HG02610 (cell line): ENCODE data around the gene MICU1.

Experiments used
- ATAC-seq: cut with Tn5 transposase; IDR thresholded peaks from one replicate; pipeline ENCODE4 v1.9.1; 2021; ENCODE audit warnings: mild to moderate bottlenecking, moderate library complexity; ENCODE audit not compliant: unreplicated experiment

Gene MICU1

DNA sequence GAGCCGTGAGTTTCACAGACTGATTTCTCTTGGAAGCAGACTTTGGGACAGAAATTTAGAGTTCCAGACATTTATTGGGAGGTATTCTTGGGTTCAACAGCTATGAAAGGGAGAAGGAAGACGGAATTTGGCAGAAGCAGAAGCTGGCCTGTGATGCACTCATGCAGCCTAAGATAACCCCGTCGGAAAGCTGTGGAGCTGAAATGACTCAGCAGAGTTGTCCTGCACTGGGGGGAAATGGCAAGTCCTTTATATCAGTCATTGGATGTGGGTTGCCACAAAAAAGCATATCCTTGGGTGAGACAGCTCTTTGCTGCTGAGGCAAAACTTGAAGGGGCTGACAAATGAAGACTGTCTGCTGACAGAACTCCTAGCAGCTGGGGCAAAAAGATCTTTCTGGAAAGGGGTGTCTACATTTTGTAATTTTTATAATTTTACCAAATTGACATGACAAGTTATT lies 11.5 kb upstream of the MICU1 start:
- ATAC-seq, result peak; percentile 80

DNA sequence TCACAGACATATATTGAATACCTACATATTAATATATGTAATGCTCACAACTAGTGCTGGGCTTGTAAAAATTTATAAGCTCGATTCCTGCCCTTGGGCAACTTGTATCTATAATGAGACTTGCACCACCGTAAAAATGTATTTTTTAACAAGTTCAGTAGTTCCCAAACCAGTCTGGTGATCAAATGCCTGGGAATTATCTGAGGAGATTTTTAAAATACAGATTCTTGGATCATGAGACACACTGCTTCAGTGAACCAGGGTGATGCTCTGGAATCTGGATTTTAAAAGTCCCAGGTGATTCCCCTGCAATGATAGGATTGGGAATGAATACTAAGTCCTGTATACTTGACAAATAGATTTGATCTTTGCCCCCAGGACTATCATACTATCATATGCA lies 4.3 kb upstream of the MICU1 start:
- no peak for ATAC-seq

DNA sequence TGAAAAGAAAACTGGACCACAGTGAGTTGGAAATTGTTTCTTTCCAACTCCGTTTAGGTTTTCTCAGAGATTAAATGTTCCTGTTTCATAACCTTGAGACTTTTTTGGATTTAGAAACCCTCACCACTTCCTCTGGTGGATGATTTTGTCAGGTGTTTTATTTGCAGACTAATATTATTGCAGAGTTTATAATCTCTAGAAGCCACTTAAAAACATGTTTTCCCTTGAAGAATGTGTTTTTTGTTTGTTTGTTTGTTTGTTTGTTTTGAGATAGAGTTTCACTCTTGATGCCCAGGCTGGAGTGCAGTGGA lies 520 bp upstream of the MICU1 start:
- ATAC-seq, result no peak

DNA sequence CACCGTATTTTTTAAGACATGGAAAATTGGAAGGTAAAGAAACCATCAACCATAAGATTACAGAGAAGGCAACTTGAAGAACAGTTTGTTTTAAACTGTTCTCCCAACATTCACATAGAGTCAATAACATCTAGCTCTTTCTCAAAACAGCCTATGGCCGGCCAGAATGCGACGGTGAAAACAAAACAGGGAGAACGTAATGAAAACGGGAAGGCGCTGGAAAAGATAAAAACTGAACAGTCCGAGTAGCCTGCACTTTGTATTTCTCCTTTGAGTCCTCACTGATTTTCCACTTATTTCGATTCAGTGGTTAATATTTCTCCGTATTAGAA lies 637 bp downstream of the MICU1 start:
- ATAC-seq, result no peak

DNA sequence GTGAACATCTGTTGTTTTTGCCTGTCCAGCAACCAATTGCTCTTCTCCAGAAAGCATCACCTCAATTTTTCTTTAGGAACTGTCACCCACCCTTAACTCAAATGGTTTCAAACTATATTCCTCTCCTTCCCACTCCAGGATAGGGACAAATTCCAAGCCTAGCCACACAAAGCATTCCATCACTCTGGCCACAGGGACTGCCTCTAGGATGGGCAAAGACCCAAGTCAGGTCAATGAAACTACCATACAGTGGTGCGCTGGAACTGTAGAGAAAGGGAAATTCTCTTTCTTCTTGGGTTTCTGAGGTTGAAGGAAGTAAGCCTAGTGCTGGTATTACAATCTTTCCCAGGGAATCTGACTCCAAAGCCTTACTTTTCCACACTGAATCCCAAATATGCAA lies 3.6 kb downstream of the MICU1 start:
- ATAC-seq, result no peak

DNA sequence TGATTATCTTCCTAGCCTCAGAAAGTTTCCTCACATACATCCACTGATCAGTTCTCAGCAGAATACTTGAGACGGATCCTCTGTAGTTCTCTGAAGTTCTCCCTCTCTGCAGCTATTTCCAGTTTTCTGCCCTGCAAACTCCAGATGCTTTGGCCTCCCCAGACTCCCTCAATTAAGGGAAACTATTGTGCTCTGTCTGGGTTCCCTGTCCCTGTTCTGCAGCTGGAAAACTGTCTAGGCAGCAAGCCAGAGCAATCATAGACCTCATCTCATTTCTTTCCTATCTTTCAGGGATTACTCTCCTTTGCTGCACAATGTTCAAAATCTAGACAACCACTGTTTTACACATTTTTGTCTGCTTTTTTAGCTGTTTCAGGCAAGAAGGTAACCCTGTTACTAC lies 9.2 kb downstream of the MICU1 start:
- ATAC-seq, result no peak

DNA sequence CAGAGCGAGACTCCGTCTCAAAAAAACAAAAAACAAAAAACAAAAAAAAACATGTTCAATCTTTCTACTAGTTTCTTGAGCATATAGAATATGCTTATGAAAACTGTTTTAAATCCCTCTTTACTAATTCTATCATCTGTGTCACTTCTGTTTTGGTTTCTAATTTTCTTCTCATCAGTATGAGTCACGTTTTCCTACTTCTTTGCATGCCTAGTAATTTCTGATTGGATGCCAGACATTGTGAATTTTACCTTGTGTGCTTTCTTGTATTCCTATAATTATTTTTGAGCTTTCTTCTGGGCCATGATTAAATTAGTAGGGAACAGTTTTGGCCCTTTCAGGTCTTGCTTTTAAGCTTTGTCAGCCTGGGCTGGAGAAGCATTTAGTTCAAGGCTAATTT lies 9.9 kb downstream of the MICU1 start:
- ATAC-seq, result no peak

DNA sequence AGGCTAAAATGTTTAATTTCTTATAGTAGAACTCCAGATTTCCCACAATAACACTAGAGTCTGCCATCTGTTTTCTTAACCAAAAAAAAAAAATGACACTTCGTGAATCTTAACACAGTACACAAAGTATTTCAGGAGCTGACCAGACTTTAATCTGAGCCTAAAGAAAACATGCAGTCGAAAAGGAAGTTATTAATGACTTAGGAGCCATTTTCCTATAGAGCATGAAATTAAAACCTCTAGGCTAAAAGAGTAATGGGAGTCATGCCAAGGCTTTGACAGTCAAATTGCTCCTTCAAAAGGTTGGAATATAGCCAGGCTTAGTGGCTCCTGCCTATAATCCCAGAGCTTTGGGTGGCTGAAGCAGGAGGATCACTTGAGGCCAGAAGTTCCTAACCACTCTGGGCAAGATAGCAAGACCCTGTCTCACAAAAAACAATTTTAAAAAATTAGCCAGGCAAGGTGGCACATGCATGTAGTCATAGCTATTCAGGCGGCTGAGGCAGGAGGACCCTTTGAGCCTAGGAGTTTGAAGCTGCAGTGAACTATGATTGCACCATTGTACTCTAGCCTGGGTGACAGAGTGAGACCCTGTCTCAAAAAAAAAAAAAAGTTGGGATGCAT lies 13.6 kb downstream of the MICU1 start:
- no peak for ATAC-seq

DNA sequence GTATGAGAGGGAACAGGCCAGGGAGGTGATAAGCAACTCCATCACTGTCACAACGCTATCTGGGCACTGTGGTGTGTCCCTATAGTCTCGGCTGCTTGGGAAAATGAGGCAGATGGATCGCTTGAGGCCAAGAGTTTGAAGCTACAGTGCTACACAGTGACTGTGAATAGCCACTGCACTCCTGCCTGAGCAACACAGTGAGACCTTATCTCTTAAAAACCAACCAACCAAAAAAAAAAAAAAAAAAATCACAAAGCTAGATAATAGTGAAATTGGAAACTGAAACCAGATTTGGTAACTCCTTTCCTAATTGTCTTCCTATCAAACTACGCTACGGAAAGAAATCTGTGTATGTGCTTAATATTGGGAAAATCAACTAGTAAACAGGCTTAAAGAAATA lies 14.1 kb downstream of the MICU1 start:
- no peak for ATAC-seq

DNA sequence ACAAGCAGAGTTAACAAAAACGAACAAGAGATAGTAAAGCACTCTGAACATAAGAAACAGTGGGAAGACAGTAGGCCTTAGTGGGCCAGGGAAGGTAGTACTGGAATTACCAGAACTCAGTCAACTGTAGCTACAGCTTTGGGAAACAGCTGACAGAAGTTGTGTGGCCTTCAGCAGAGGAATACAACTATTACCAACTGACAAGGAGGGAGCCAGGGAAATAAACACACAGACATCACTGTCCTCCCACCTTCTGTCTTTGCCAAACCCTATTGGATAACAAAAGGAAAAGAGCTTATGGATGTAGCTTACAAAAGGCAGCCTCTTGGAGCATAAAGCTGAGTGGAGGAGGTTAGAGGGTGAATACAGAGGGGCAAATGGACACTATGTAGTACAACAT lies 15.4 kb downstream of the MICU1 start:
- ATAC-seq, result no peak

DNA sequence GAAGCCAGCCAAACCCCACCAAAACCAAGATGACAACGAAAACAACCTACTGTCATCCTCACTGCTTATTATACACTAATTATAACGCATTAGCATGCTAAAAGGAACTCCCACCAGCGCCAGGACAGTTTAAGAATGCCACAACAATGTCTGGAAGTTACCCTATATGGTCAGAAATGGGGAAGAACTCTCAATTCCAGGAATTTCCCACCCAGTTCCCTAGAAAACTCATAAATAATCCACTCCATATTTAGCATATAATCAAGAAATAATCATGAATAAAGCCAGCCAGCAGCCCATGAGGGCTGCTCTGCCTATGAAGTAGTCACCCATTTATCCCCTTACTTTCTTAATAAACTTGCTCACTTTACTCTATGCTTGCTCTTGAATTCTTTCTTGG lies 20.8 kb downstream of the MICU1 start:
- no peak for ATAC-seq

DNA sequence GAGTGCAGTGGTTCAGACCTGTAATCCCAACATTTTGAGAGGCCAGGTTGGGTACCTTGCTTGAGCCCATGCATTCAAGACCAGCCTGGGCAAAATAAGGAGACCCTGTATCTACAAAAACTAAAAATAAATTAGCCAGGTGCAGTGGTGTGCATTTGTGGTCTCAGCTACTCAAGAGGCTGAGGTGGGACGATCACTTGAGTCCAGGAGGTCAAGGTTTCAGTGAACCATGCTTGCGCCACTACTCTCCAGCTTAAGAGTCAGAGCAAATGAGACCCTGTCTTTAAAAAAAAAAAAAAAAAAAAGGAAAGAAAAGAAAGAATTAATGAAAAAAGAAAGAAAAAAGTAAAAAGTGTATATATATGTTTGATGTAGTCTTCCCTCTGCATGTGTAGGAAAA lies 24.7 kb downstream of the MICU1 start:
- no peak for ATAC-seq

DNA sequence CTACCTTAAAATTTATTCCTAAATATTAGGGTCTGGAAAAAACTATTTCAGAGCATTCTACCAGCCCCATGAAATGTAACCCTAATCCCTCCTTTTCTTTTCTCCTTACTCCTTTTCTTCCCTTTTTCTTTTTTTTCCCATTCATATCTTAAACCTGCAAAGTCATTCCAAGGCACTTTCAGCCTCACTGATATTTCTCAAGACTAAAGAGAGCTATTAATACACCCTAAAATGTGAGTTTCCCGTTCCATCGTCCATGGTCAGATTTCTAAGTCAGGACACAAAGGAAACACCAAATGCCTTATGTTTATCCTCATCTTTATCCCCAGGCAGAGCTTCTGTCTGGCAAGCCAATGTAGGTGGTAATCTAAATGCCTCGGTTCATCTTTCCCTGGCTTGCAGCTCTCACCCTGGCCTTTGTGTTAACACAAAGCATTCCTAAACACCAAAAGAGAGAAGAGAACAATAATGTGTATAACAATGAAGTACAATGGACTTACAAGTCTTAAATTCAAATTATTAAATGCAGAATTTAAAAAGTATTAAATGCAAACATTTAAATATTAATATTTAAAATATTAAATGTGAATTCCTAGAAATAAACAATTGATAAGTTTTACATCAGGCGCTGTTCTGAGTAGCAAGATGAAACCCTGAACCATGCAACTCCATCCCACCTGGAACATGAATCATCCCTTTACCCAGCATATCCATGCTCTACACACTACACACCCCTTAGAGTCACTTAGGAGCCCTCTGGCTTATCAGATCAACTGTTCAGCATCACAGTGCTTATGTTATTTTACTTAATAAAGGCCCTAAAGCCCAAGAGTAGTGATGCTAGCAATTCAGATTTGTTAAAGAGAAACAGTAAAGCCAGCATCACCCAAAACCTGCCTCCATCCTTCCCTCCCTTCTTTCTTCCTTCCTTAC lies 26.8 kb downstream of the MICU1 start:
- ATAC-seq, result no peak

DNA sequence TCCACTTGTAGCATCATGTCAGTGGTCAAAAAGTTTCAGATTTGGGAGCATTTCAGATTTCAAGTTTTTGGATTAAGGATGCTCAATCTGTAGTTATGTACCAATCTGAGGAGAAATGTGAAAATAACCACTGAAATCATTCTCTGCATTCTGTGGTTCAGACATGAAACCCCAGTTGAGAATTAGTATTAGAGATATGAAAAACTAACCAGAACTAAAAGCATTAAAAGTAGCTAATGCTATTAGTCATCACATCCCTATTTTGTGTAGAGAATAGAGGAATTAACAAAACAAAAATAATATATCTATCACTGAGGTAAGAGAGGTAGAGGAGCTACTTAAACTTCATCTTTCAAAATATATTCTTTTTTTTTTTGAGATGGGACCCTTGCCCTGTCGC lies 28.0 kb downstream of the MICU1 start:
- ATAC-seq, result no peak

DNA sequence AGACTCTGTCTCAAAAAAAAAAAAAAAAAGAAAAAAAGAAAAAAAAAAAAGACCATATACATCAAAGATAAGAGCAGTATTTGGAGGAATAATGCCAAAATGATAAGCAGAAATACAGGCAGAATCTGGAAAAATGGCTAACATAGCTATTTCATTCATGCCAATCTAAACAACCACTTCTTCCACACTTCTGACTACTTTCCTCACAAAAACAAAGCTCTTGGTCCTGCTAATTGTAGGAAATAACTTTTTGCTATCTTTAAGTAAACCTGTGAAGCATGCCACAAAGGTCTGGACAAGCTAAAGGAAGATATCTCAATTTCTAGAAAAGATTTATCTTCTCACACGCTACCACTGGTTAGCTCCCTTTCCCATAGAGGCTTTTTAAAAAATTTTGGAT lies 30.4 kb downstream of the MICU1 start:
- ATAC-seq, result no peak

DNA sequence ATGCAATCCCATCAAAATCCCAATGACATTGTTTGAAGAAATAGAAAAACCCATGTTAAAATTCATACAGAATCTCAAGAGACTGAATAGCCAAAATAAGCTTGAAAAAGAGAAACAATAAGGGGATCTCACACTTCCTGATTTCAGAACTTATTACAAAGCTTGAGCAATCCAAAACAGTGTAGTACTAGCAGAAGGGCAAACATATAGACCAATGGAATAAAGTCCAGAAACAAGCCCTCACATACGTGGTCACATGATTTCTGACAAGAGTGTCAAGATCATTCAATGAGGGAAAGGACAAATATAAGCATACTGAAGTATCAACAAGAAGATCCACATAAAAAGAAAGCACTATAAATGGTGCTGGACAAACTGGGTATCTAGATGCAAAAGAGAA lies 31.9 kb downstream of the MICU1 start:
- no peak for ATAC-seq

DNA sequence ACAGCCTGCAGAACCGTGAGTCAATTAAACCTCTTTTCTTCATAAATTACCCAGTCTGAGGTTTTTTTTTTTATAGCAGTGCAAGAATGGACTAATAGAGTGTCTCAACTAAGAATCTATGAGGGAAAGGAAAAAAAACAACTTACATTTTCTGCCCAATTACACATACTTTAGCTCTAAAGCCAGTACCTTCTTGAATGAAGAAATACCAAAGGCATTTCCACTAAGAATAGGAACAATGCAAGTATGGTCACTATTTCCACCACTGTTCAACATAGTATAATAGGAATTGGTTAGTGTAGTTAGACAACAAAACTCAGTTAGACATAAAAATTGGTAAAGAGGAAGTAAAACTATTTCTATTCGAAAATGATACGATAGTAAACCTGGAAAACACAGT lies 37.6 kb downstream of the MICU1 start:
- no peak for ATAC-seq

DNA sequence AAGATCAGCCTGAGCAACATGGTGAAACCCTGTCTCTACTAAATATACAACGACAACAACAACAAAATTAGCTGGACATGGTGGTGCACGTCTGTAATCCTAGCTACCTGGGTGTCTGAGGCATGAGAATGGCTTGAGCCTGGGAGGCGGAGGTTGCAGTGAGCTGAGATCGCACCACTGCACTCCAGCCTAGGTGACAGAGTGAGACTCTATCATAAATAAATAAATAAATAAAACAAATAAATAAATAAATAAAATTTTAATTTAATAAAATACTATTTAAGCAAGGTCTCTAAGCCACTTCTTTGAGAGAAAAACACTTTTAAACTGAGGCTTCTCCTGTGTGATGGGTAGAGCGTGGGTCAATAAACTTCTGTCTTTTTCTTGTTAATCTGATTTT lies 38.3 kb downstream of the MICU1 start:
- no peak for ATAC-seq

DNA sequence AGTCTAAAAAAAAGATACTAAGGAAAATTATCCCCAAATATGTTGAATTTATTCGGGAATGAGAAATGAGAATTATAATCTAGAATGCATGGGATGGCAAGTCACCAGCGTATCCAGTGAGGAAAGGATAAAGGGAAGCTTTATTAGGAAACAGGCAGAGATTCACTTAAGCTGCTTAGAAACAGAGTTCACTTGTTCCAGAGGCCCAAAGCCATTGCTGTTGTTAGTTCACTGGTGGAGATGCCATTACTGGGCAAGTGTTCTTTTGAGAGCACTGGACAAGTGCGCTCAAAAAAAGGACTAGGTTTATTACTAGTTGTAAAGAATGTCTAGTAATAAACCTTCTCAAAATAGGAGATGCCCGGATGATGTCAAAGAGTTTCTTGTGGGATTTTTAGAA lies 51.2 kb downstream of the MICU1 start:
- no peak for ATAC-seq

DNA sequence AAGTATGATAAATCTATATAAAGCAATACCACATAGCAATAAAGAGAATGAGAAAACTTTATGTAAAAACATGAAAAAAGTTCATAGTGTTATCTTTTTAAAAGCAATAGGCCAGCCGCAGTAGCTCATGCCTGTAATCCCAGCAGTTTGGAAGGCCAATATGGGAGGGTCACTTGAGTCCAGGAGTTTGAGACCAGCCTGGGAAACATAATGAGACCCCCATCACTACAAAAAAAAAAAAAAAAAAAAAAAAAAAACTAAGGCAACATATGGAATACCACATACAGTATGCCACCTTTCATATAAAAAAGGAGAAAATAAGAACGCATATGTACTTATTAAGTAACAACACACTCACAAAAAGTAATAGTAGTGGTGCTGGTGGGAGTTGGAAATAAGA lies 52.8 kb downstream of the MICU1 start:
- no peak for ATAC-seq

DNA sequence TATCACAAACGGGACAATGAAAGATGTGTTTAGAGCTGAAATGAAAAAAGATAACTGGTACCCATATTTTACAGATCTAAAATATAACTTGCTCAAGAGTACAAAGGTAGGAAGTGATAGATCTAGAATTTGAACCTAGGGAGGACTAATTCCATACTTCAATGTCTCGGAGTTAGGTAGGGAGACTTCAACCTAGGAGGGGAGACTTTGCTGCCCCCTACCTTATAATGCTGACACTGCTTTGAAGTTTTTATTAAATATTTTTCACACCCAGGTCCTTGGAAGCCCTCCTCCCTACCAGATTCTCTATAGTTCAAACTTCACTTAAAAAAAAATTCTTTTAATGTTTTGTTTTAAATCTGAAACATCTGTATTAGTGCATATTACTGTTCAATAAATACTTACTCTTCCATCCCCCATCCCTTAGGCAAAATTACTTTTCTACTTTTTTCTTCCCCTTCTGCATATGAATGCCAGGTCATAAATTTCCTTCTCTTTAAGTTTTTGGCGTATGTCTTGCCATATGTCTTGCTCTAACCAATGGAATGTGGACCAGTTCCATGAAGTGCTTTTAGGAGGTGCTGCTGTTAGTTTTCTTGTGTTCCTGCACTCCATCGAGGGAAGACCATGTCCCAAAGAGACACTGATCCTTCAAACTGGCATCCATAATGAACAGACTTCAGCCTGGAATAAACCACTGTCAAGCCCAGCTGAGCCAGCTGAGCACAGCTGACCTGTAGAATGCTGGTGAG lies 57.8 kb downstream of the MICU1 start:
- no peak for ATAC-seq

DNA sequence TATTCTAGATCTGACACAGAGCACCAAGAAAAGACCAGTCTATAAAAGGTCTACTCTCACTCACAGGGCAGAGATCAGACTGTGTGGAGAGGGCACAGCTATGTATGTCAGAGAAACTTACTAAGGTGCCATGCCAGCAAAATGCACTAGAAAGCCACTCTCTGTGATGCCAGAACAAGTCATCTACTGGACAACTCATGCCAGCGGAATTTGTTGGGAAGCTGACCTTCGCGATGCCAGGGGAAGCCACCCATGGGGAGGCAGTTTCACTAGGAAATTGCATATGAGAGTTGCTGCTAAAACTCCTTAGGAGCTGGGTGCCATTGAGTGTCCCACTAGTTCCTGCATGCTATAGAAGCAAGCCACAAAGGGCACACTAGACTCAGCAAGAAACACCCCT lies 58.5 kb downstream of the MICU1 start:
- ATAC-seq, result no peak
